ENCODE data around the gene E2F1. TPM values are rescaled to one million over a fixed set of nuclear protein-coding genes. Genes with fewer than 3 reads are reported as not detected.
A peak's percentile ranks its signal among the peaks of the same experiment; 100 is the strongest.

Gene E2F1
- total RNA-seq, 3 donors from 2014 or later (not counting 1 experiment from before 2014, with no cell fraction given): 4.6 to 5.6 (median 4.7) TPM

- Mint-ChIP-seq H3K4me1 (peaks cover 14 to 45% of the 10 kb centered on the region in 2 donors), H3K27ac (no peak overlapping the region)
Measured at GRCh38 chr20:33669873-33670640, 16.1 kb downstream of the E2F1 start.

DNA sequence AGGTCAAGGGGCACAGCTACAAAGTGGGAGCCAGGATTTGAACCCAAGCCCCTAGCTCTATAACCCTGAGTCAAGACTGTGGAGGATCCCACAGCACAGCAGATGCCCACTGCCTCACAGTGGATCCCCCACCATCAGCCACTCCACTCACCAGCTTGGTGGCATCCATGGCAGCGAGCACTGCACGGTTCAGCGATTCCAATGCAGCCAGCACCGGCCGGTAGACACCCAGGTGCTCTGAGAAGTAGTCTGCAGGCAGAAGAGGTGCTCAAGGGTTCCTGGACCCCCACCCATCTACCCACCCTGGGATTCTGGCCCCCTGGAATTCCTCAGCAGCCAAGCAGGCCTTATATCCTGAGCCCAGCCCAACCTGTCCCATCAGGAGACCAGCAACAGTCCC, 17.0 kb downstream of the E2F1 start:
- Mint-ChIP-seq H3K27ac (no peak overlapping the region), H3K36me3 (no peaks in the 10 kb centered on the region), H3K9me3 (no peaks in the 10 kb centered on the region), H3K27me3 (ENCODE audit: low read depth in 2 of 2) (no peaks in the 10 kb centered on the region), H3K4me1 (peaks cover 22 to 49% of the 10 kb centered on the region in 2 donors), H3K4me3 (no peak overlapping the region)
- no peak for TF ChIP-seq CTCF (IDR thresholded peaks at IDR 0.05)
- Histone ChIP-seq H3K4me1 (ENCODE audit: control insufficient read depth, insufficient read depth, low read length) (peaks cover 49% of the 10 kb centered on the region), H3K9me3 (ENCODE audit: control insufficient read depth, insufficient read depth, low read length) (no peaks in the 10 kb centered on the region), H3K36me3 (ENCODE audit: control insufficient read depth, insufficient read depth, low read length) (no peaks in the 10 kb centered on the region), H3K27ac (ENCODE audit: low read length) (no peak overlapping the region), H3K27me3 (ENCODE audit: control insufficient read depth, insufficient read depth, low read length) (no peaks in the 10 kb centered on the region), H3K4me3 (ENCODE audit: low read length) (no peak overlapping the region)
- WGBS (ENCODE audit: insufficient coverage): 90% methylated on average over 5 of the region's 5 CpGs
- DNase-seq (no peak), ATAC-seq (no peak)
- intact Hi-C loops (cut with micrococcal nuclease): no loop called here

More at GRCh38 chr20:33669873-33670640, 16.1 kb downstream of the E2F1 start:
- no peaks in the 10 kb centered on the region for H3K9me3 Mint-ChIP-seq
- H3K9me3 ChIP-seq (ENCODE audit: control insufficient read depth, insufficient read depth, low read length): no peaks in the 10 kb centered on the region
- no peaks in the 10 kb centered on the region for H3K36me3 Mint-ChIP-seq
- no peaks in the 10 kb centered on the region for H3K36me3 ChIP-seq (ENCODE audit: control insufficient read depth, insufficient read depth, low read length)
- no peaks in the 10 kb centered on the region for H3K27me3 Mint-ChIP-seq (ENCODE audit: low read depth in 2 of 2)
- no peak overlapping the region for H3K4me3 Mint-ChIP-seq
- H3K4me3 ChIP-seq (ENCODE audit: low read length): no peak overlapping the region
- WGBS (ENCODE audit: insufficient coverage): 95% methylated on average over 12 of the region's 13 CpGs
- no peak for TF ChIP-seq CTCF (IDR thresholded peaks at IDR 0.05)
- H3K27me3 ChIP-seq (ENCODE audit: control insufficient read depth, insufficient read depth, low read length): no peaks in the 10 kb centered on the region
- intact Hi-C loops (cut with micrococcal nuclease): no loop called here
- no peak overlapping the region for H3K27ac ChIP-seq (ENCODE audit: low read length)
- peaks cover 49% of the 10 kb centered on the region for H3K4me1 ChIP-seq (ENCODE audit: control insufficient read depth, insufficient read depth, low read length)
- DNase-seq: no peak
- ATAC-seq: no peak

- intact Hi-C loops (cut with micrococcal nuclease): loop anchor here (1.0 kb wide), 1 partner anchor 211 kb away; no protein-coding TSS in a partner anchor
- peaks cover 24 to 46% of the 10 kb centered on the region in 2 donors for H3K4me1 Mint-ChIP-seq
- H3K27me3 Mint-ChIP-seq (ENCODE audit: low read depth in 2 of 2): no peaks in the 10 kb centered on the region
- H3K9me3 Mint-ChIP-seq: no peaks in the 10 kb centered on the region
- Histone ChIP-seq H3K4me1 (ENCODE audit: control insufficient read depth, insufficient read depth, low read length) (peaks cover 51% of the 10 kb centered on the region), H3K9me3 (ENCODE audit: control insufficient read depth, insufficient read depth, low read length) (no peaks in the 10 kb centered on the region), H3K27ac (ENCODE audit: low read length) (peak overlapping the region; percentile 14), H3K27me3 (ENCODE audit: control insufficient read depth, insufficient read depth, low read length) (no peaks in the 10 kb centered on the region), H3K4me3 (ENCODE audit: low read length) (no peak overlapping the region), H3K36me3 (ENCODE audit: control insufficient read depth, insufficient read depth, low read length) (no peaks in the 10 kb centered on the region)
- TF ChIP-seq CTCF (IDR thresholded peaks at IDR 0.05): no peak
- WGBS (ENCODE audit: insufficient coverage): 94% methylated on average over 12 of the region's 13 CpGs
- no peaks in the 10 kb centered on the region for H3K36me3 Mint-ChIP-seq
- H3K27ac Mint-ChIP-seq: peak overlapping the region in 1 of 2 donors; percentile 96
- DNase-seq (no peak), ATAC-seq (no peak)
- peak overlapping the region; percentile 84 for H3K4me3 Mint-ChIP-seq
Measured at GRCh38 chr20:33668466-33669155, 17.6 kb downstream of the E2F1 start.

All from natural killer cell (primary cell).